Activated naive CD8-positive, alpha-beta T cell (primary cell): ENCODE measurements around the gene CADM4.
"Not testable (repeated sequence)": the region's sequence is repeated elsewhere in the genome, so short reads cannot be mapped to it uniquely, and the experiment has no call there.

Experiments used
- H3K27ac Mint-ChIP-seq: one replicate; pipeline ENCODE4 v1.8.0; 2021; ENCODE audit warnings: mixed read lengths
- H3K27me3 Mint-ChIP-seq: one replicate; pipeline ENCODE4 v1.8.0; 2021; ENCODE audit warnings: mixed read lengths
- H3K36me3 Mint-ChIP-seq: one replicate; pipeline ENCODE4 v1.8.0; 2021; ENCODE audit warnings: mixed read lengths
- H3K4me1 Mint-ChIP-seq: one replicate; pipeline ENCODE4 v1.8.0; 2021; ENCODE audit warnings: low read depth, mixed read lengths
- H3K4me3 Mint-ChIP-seq: one replicate; pipeline ENCODE4 v1.8.0; 2021; ENCODE audit warnings: mild to moderate bottlenecking, mixed read lengths
- H3K9me3 Mint-ChIP-seq: one replicate; pipeline ENCODE4 v1.8.0; 2021; ENCODE audit warnings: low read depth, mixed read lengths

Gene CADM4

GRCh38 chr19:43639519-43640423, at the start of gene CADM4:
CADM4 (minus strand) TSS chr19:43639850; CDS start chr19:43639790, 60 bp downstream.
- Mint-ChIP-seq H3K4me3 (peak within 1 kb of the TSS; percentile 87), H3K36me3 (no peaks in the 10 kb centered on the region), H3K27me3 (peaks cover 18% of the 10 kb centered on the region), H3K9me3 (no peaks in the 10 kb centered on the region), H3K4me1 (peaks cover 16% of the 10 kb centered on the region), H3K27ac (peak within 1 kb of the TSS; percentile 34)

GRCh38 chr19:43688059-43688701, 48.5 kb upstream of the CADM4 start:
- H3K27ac Mint-ChIP-seq: no peak overlapping the region
- H3K4me1 Mint-ChIP-seq: no peaks in the 10 kb centered on the region
- H3K27me3 Mint-ChIP-seq: no peaks in the 10 kb centered on the region
- H3K4me3 Mint-ChIP-seq: no peak overlapping the region
- H3K36me3 Mint-ChIP-seq: peaks cover 2% of the 10 kb centered on the region
- H3K9me3 Mint-ChIP-seq: no peaks in the 10 kb centered on the region

GRCh38 chr19:43687660-43687997, 48.0 kb upstream of the CADM4 start:
- Mint-ChIP-seq H3K27ac (no peak overlapping the region), H3K27me3 (no peaks in the 10 kb centered on the region), H3K4me3 (no peak overlapping the region), H3K4me1 (no peaks in the 10 kb centered on the region), H3K9me3 (no peaks in the 10 kb centered on the region), H3K36me3 (peaks cover 2% of the 10 kb centered on the region)

- Mint-ChIP-seq H3K9me3 (no peaks in the 10 kb centered on the region), H3K4me3 (no peak overlapping the region), H3K36me3 (no peaks in the 10 kb centered on the region), H3K27ac (no peak overlapping the region), H3K4me1 (no peaks in the 10 kb centered on the region), H3K27me3 (no peaks in the 10 kb centered on the region)
Measured at GRCh38 chr19:43684326-43684725, 44.7 kb upstream of the CADM4 start.

- no peaks in the 10 kb centered on the region for H3K9me3 Mint-ChIP-seq
- H3K27me3 Mint-ChIP-seq: no peaks in the 10 kb centered on the region
- H3K4me1 Mint-ChIP-seq: no peaks in the 10 kb centered on the region
- H3K27ac Mint-ChIP-seq: no peak overlapping the region
- no peaks in the 10 kb centered on the region for H3K36me3 Mint-ChIP-seq
- H3K4me3 Mint-ChIP-seq: no peak overlapping the region
Measured at GRCh38 chr19:43683905-43684304, 44.3 kb upstream of the CADM4 start.

- Mint-ChIP-seq H3K27ac (no peak overlapping the region), H3K9me3 (no peaks in the 10 kb centered on the region), H3K27me3 (no peaks in the 10 kb centered on the region), H3K4me1 (no peaks in the 10 kb centered on the region), H3K4me3 (no peak overlapping the region), H3K36me3 (no peaks in the 10 kb centered on the region)
Measured at GRCh38 chr19:43682824-43683661, 43.4 kb upstream of the CADM4 start.

GRCh38 chr19:43682269-43682668, 42.6 kb upstream of the CADM4 start:
- H3K27ac Mint-ChIP-seq, H3K36me3 Mint-ChIP-seq, H3K27me3 Mint-ChIP-seq, H3K9me3 Mint-ChIP-seq, H3K4me3 Mint-ChIP-seq, H3K4me1 Mint-ChIP-seq: not testable (repeated sequence)

GRCh38 chr19:43681821-43682220, 42.2 kb upstream of the CADM4 start:
- H3K9me3 Mint-ChIP-seq: no peaks in the 10 kb centered on the region
- H3K4me3 Mint-ChIP-seq: no peak overlapping the region
- no peaks in the 10 kb centered on the region for H3K4me1 Mint-ChIP-seq
- no peak overlapping the region for H3K27ac Mint-ChIP-seq
- no peaks in the 10 kb centered on the region for H3K27me3 Mint-ChIP-seq
- no peaks in the 10 kb centered on the region for H3K36me3 Mint-ChIP-seq

- H3K4me3 Mint-ChIP-seq: no peak overlapping the region
- no peaks in the 10 kb centered on the region for H3K27me3 Mint-ChIP-seq
- H3K36me3 Mint-ChIP-seq: no peaks in the 10 kb centered on the region
- H3K27ac Mint-ChIP-seq: no peak overlapping the region
- peaks cover 10% of the 10 kb centered on the region for H3K4me1 Mint-ChIP-seq
- no peaks in the 10 kb centered on the region for H3K9me3 Mint-ChIP-seq
Measured at GRCh38 chr19:43678512-43679261, 39.0 kb upstream of the CADM4 start.

GRCh38 chr19:43675906-43676305, 36.3 kb upstream of the CADM4 start:
- Mint-ChIP-seq H3K36me3 (no peaks in the 10 kb centered on the region), H3K4me3 (no peak overlapping the region), H3K27ac (peak overlapping the region; percentile 5), H3K4me1 (peaks cover 11% of the 10 kb centered on the region), H3K27me3 (no peaks in the 10 kb centered on the region), H3K9me3 (no peaks in the 10 kb centered on the region)

GRCh38 chr19:43675269-43675879, 35.7 kb upstream of the CADM4 start:
- Mint-ChIP-seq H3K9me3 (no peaks in the 10 kb centered on the region), H3K27me3 (no peaks in the 10 kb centered on the region), H3K4me1 (peaks cover 14% of the 10 kb centered on the region), H3K36me3 (no peaks in the 10 kb centered on the region), H3K27ac (peak overlapping the region; percentile 1), H3K4me3 (no peak overlapping the region)

- Mint-ChIP-seq H3K4me3 (no peak overlapping the region), H3K4me1 (peaks cover 22% of the 10 kb centered on the region), H3K36me3 (no peaks in the 10 kb centered on the region), H3K27me3 (no peaks in the 10 kb centered on the region), H3K27ac (no peak overlapping the region), H3K9me3 (no peaks in the 10 kb centered on the region)
Measured at GRCh38 chr19:43674596-43674995, 34.9 kb upstream of the CADM4 start.

- Mint-ChIP-seq H3K9me3 (no peaks in the 10 kb centered on the region), H3K36me3 (no peaks in the 10 kb centered on the region), H3K27ac (no peak overlapping the region), H3K4me1 (peaks cover 25% of the 10 kb centered on the region), H3K27me3 (no peaks in the 10 kb centered on the region), H3K4me3 (no peak overlapping the region)
Measured at GRCh38 chr19:43674183-43674582, 34.5 kb upstream of the CADM4 start.

GRCh38 chr19:43673637-43674036, 34.0 kb upstream of the CADM4 start:
- no peak overlapping the region for H3K4me3 Mint-ChIP-seq
- H3K4me1 Mint-ChIP-seq: peaks cover 27% of the 10 kb centered on the region
- H3K9me3 Mint-ChIP-seq: no peaks in the 10 kb centered on the region
- H3K27me3 Mint-ChIP-seq: no peaks in the 10 kb centered on the region
- no peaks in the 10 kb centered on the region for H3K36me3 Mint-ChIP-seq
- H3K27ac Mint-ChIP-seq: no peak overlapping the region
